Measurements from ENCODE around the gene PACS1. TPM values are rescaled to one million over a fixed set of nuclear protein-coding genes. Genes with fewer than 3 reads are reported as not detected.

PACS1 gene
- total and polyA plus RNA-seq, 5 donors from 2014 or later = 43.8 to 306 (median 48.3) TPM

DNA sequence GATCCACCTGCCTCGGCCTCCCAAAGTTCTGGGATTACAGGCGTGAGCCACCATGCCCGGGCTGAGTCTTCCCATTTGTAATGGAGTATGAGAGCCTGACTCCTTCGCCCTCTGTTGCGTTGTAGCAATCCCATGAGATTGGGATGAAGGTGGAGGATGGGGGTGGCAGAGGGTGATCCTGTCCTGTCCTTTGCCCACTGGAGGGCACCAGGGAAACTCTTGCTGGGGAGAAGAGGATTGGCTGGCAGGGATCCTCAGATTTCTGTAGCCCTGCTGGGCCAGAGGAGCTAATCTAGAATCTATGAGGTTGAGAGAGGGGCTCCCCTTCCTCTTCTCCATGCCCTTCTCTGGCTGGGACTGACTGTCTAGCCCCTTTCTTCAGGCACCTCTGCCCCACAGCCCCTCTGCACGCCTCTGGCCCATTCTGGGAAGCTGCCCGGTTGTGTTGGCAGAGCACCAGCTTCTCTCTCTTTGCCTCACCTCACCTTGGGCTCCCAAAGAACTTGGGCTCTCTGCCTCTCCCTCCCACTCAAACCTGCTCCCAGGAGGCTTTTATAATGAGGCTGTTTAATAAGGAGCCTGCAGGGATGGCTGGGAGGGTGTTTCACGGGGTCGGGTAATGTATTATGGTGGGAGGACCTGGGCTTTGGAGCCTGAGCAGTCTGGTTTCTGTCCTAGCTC lies 34.3 kb upstream of the PACS1 start:
- Mint-ChIP-seq H3K4me3 (no peak overlapping the region), H3K27ac (no peak overlapping the region), H3K36me3 (no peaks in the 10 kb centered on the region), H3K9me3 (no peaks in the 10 kb centered on the region), H3K4me1 (no peaks in the 10 kb centered on the region), H3K27me3 (peaks cover 23% of the 10 kb centered on the region)
- Histone ChIP-seq H3K9me3 (ENCODE audit: control insufficient read depth in 2 of 2, low read length in 2 of 2) (no peaks in the 10 kb centered on the region), H3K4me3 (ENCODE audit: low read depth, low read length) (no peak overlapping the region), H3K4me1 (ENCODE audit: control insufficient read depth, insufficient read depth, low read length, poor library complexity, severe bottlenecking) (no peaks in the 10 kb centered on the region), H3K27me3 (ENCODE audit: control insufficient read depth, insufficient read depth, low read length) (peaks cover 1% of the 10 kb centered on the region), H3K27ac (ENCODE audit: insufficient read depth, low read length, poor library complexity, severe bottlenecking) (no peak overlapping the region), H3K36me3 (ENCODE audit: control insufficient read depth, insufficient read depth, low read length) (no peaks in the 10 kb centered on the region)
- ATAC-seq (ENCODE audit: low read depth in 2 of 2) (no peak), DNase-seq (no peak)

DNA sequence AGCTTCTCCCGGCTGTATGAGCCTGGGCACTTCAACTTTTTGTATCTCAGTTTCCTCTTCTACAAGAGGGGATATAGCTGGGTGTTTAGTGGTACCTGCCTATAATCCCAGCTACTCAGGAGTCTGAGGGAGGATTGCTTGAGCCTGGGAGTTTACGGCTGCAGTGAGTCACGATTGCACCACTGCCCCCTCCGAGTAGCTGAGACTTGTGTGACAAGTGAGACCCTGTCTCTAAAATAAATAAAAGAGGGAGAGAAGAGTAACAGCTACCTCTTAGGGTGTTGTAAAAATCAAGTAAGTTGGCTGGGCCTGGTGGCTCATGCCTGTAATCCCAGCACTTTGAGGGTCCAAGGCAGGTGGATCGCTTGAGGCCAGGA lies 33.8 kb upstream of the PACS1 start:
- no peak for ATAC-seq (ENCODE audit: low read depth in 2 of 2)

DNA sequence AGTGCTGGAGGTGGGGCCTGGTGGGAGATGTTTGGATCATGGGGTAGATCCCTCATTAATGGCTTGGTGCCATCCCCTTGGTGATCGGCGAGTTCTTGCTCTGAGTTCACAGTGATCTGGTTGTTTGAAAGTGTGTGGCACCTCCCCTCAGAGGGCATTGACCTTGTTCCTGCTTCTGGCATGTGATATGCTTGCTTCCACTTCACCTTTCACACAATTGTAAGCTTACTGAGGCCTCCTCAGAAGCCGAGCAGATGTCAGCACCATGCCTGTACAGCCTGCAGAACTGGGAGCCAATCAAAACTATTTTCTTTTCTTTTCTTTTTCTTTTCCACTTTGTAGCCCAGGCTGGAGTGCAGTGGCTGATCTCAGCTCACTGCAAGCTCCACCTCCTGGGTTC lies 32.7 kb upstream of the PACS1 start:
- H3K9me3 Mint-ChIP-seq = no peaks in the 10 kb centered on the region
- no peaks in the 10 kb centered on the region for H3K4me1 ChIP-seq (ENCODE audit: control insufficient read depth, insufficient read depth, low read length, poor library complexity, severe bottlenecking)
- DNase-seq (no peak), ATAC-seq (ENCODE audit: low read depth in 2 of 2) (no peak)
- peaks cover 3% of the 10 kb centered on the region for H3K27me3 ChIP-seq (ENCODE audit: control insufficient read depth, insufficient read depth, low read length)
- H3K4me3 ChIP-seq (ENCODE audit: low read depth, low read length) = no peak overlapping the region
- H3K36me3 Mint-ChIP-seq = no peaks in the 10 kb centered on the region
- peak overlapping the region in 1 of 3 donors; percentile 29 for H3K27ac Mint-ChIP-seq
- H3K9me3 ChIP-seq (ENCODE audit: control insufficient read depth in 2 of 2, low read length in 2 of 2) = no peaks in the 10 kb centered on the region
- H3K4me3 Mint-ChIP-seq = no peak overlapping the region
- H3K36me3 ChIP-seq (ENCODE audit: control insufficient read depth, insufficient read depth, low read length) = no peaks in the 10 kb centered on the region
- H3K27ac ChIP-seq (ENCODE audit: insufficient read depth, low read length, poor library complexity, severe bottlenecking) = no peak overlapping the region
- H3K27me3 Mint-ChIP-seq = peaks cover 23% of the 10 kb centered on the region
- H3K4me1 Mint-ChIP-seq = no peaks in the 10 kb centered on the region

More for the DNA sequence above, 33.8 kb upstream of the PACS1 start:
- no peaks in the 10 kb centered on the region for H3K9me3 Mint-ChIP-seq
- H3K27ac Mint-ChIP-seq = no peak overlapping the region
- no peak for DNase-seq
- H3K4me1 ChIP-seq (ENCODE audit: control insufficient read depth, insufficient read depth, low read length, poor library complexity, severe bottlenecking) = no peaks in the 10 kb centered on the region
- no peaks in the 10 kb centered on the region for H3K36me3 ChIP-seq (ENCODE audit: control insufficient read depth, insufficient read depth, low read length)
- no peak overlapping the region for H3K27ac ChIP-seq (ENCODE audit: insufficient read depth, low read length, poor library complexity, severe bottlenecking)
- no peaks in the 10 kb centered on the region for H3K36me3 Mint-ChIP-seq
- H3K27me3 Mint-ChIP-seq = peaks cover 23% of the 10 kb centered on the region
- H3K4me3 ChIP-seq (ENCODE audit: low read depth, low read length) = no peak overlapping the region
- no peaks in the 10 kb centered on the region for H3K4me1 Mint-ChIP-seq
- no peak overlapping the region for H3K4me3 Mint-ChIP-seq
- H3K27me3 ChIP-seq (ENCODE audit: control insufficient read depth, insufficient read depth, low read length) = peaks cover 3% of the 10 kb centered on the region
- H3K9me3 ChIP-seq (ENCODE audit: control insufficient read depth in 2 of 2, low read length in 2 of 2) = no peaks in the 10 kb centered on the region

DNA sequence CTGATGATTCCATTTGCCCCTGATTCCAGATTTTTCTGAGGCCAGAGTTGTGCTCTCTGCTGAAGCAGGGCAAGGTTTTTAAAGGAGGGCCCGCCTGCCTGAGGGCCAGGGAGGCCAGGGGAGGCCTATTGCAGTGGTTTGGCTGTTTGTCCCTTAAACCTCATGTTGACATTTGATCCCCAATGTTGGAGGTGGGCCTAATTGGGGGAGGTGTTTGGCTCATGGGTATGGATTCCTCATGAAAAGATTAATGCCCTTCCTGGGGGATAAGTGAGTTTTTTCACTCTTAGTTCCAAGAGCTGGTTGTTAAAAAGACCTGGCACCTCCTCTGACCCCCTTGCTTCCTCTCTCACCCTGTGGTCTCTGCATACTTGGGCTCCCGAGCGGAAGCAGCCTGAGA lies 30.3 kb upstream of the PACS1 start:
- Histone ChIP-seq H3K27me3 (ENCODE audit: control insufficient read depth, insufficient read depth, low read length) (peaks cover 3% of the 10 kb centered on the region), H3K36me3 (ENCODE audit: control insufficient read depth, insufficient read depth, low read length) (no peaks in the 10 kb centered on the region), H3K4me3 (ENCODE audit: low read depth, low read length) (no peak overlapping the region), H3K9me3 (ENCODE audit: control insufficient read depth in 2 of 2, low read length in 2 of 2) (no peaks in the 10 kb centered on the region), H3K4me1 (ENCODE audit: control insufficient read depth, insufficient read depth, low read length, poor library complexity, severe bottlenecking) (peaks cover under 1% of the 10 kb centered on the region), H3K27ac (ENCODE audit: insufficient read depth, low read length, poor library complexity, severe bottlenecking) (no peak overlapping the region)
- H3K4me3 Mint-ChIP-seq = no peak overlapping the region
- H3K27ac Mint-ChIP-seq = no peak overlapping the region
- H3K4me1 Mint-ChIP-seq = peaks cover 0 to 5% (median 2%) of the 10 kb centered on the region in 4 donors
- H3K9me3 Mint-ChIP-seq = no peaks in the 10 kb centered on the region
- H3K27me3 Mint-ChIP-seq = peaks cover 18% of the 10 kb centered on the region
- H3K36me3 Mint-ChIP-seq = no peaks in the 10 kb centered on the region
- DNase-seq (no peak), ATAC-seq (ENCODE audit: low read depth in 2 of 2) (no peak)

DNA sequence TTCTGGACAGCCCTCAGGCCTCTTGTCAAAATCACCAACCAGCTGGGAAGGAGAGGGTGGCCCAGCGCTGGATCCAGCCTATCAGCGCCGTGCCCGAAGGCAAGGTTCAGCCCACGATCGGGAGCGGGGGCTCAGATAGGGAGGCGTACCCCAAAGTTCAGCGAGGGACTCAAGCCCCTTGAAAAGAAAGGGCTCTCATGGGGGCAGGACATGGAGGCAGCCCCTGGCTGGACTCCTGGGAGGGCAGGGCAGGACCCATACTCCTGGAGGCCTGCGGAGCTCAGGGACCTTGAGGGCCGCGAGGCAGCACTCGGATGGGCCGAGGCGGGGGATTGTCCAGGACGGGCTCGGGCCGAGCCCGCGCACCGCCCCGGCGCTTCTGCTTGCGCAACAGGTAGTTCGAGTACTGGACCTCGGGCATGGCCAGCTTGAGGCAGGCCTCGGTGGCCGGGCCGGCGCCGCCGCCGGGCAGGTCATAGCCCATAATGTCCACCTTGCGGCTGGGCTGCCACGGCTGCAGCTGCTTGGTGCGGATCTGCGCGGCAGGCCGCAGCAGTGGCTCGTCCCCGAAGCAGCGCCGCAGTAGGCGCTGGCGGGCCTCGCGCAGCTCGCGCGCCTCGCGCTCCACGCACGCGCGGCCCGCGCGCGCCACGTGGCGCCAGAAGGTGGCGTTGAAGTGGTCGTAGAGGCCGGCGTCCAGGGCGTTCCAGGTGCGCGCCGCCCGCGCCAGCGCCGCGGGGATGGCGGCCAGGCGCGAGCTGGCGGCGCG lies 27.7 kb upstream of the PACS1 start:
- no peak for DNase-seq
- Mint-ChIP-seq H3K4me3 (no peak overlapping the region), H3K36me3 (no peaks in the 10 kb centered on the region), H3K4me1 (peaks cover 0 to 17% (median 7%) of the 10 kb centered on the region in 4 donors), H3K9me3 (no peaks in the 10 kb centered on the region), H3K27ac (no peak overlapping the region), H3K27me3 (peaks cover 10% of the 10 kb centered on the region)
- Histone ChIP-seq H3K27me3 (ENCODE audit: control insufficient read depth, insufficient read depth, low read length) (peaks cover 3% of the 10 kb centered on the region), H3K4me3 (ENCODE audit: low read depth, low read length) (no peak overlapping the region), H3K9me3 (ENCODE audit: control insufficient read depth in 2 of 2, low read length in 2 of 2) (no peaks in the 10 kb centered on the region), H3K36me3 (ENCODE audit: control insufficient read depth, insufficient read depth, low read length) (no peaks in the 10 kb centered on the region), H3K4me1 (ENCODE audit: control insufficient read depth, insufficient read depth, low read length, poor library complexity, severe bottlenecking) (peaks cover 6% of the 10 kb centered on the region), H3K27ac (ENCODE audit: insufficient read depth, low read length, poor library complexity, severe bottlenecking) (no peak overlapping the region)
- ATAC-seq (ENCODE audit: low read depth in 2 of 2) = no peak

DNA sequence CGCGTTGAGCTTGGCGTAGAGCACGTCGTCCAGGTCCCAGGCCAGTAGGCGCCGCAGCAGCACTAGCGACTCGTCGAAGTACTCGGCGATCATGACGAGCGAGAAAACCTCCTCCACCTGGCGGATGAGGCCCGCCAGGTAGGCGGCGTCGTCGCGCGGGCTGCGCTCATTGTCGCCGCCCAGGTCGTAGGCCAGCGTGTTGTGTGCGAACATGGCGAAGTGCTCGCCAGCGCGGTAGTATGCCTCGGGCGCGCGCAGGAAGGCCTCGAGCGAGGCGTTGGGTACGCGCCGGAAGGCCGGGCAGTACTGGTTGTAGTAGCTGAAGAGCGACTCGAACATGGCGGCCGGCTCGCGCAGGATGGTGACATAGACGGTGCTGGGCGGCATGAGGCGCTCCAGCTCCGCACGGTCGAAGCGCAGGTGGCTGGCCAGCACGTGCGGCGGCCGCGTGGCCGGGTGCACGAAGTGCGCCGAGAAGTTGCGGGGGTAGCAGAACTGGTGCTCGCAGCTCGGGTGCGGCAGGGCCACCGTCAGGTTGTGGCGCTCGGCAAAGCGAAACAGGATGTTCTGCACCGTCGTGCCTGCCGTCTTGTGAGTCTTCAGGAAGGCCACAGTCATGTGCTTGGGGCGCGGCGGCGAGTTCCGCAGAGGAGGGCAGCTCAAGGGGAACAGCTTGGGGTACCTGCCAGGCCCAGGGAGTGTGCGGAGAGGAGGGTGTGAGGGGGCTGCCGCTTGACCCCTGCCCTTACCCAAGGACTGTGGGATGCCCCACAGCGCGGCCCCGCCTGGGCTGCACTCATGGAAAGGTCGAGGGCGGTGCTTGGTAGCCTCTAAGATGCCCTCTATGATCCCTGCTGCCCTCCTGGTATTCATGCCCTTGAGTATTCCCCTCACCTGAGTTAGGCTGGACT lies 26.8 kb upstream of the PACS1 start:
- H3K27ac Mint-ChIP-seq = no peak overlapping the region

DNA sequence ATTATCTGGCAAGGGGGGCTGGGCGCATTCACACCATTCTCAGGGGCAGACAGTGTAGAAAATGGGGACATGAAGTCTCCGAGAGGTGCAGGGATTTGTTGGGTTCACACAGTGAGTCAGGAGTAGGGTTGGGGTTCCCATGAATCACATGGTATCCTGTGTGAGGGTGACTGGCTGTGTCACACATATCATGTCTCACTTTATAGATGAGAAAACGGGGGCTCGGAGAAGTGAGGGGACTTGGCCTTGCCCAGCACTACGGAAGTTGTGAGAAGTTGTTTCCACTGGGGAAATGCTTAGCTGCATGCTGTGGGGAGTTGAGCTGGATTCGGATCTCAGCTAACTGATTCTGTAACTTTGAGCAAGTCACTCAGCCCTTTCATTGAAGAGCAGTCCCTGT lies 25.3 kb upstream of the PACS1 start:
- H3K9me3 ChIP-seq (ENCODE audit: control insufficient read depth in 2 of 2, low read length in 2 of 2) = no peaks in the 10 kb centered on the region
- peaks cover 13% of the 10 kb centered on the region for H3K4me1 ChIP-seq (ENCODE audit: control insufficient read depth, insufficient read depth, low read length, poor library complexity, severe bottlenecking)
- Mint-ChIP-seq H3K4me1 (peaks cover 0 to 21% (median 8%) of the 10 kb centered on the region in 4 donors), H3K9me3 (peaks cover 0 to 2% (median 0%) of the 10 kb centered on the region in 7 donors), H3K4me3 (no peak overlapping the region), H3K27ac (peak overlapping the region in 2 of 3 donors; percentile 29 to 32), H3K36me3 (no peaks in the 10 kb centered on the region), H3K27me3 (peaks cover 17% of the 10 kb centered on the region)
- peak overlapping the region; percentile 43 for H3K4me3 ChIP-seq (ENCODE audit: low read depth, low read length)
- H3K27me3 ChIP-seq (ENCODE audit: control insufficient read depth, insufficient read depth, low read length) = peaks cover 3% of the 10 kb centered on the region
- DNase-seq (no peak), ATAC-seq (ENCODE audit: low read depth in 2 of 2) (peak in 1 of 2 donors; percentile 30)
- no peaks in the 10 kb centered on the region for H3K36me3 ChIP-seq (ENCODE audit: control insufficient read depth, insufficient read depth, low read length)
- H3K27ac ChIP-seq (ENCODE audit: insufficient read depth, low read length, poor library complexity, severe bottlenecking) = no peak overlapping the region

More for the DNA sequence above, 26.8 kb upstream of the PACS1 start:
- ATAC-seq (ENCODE audit: low read depth in 2 of 2) (no peak), DNase-seq (no peak)
- Histone ChIP-seq H3K27me3 (ENCODE audit: control insufficient read depth, insufficient read depth, low read length) (peaks cover 3% of the 10 kb centered on the region), H3K4me1 (ENCODE audit: control insufficient read depth, insufficient read depth, low read length, poor library complexity, severe bottlenecking) (peaks cover 6% of the 10 kb centered on the region), H3K9me3 (ENCODE audit: control insufficient read depth in 2 of 2, low read length in 2 of 2) (no peaks in the 10 kb centered on the region), H3K27ac (ENCODE audit: insufficient read depth, low read length, poor library complexity, severe bottlenecking) (no peak overlapping the region), H3K4me3 (ENCODE audit: low read depth, low read length) (no peak overlapping the region), H3K36me3 (ENCODE audit: control insufficient read depth, insufficient read depth, low read length) (no peaks in the 10 kb centered on the region)
- Mint-ChIP-seq H3K36me3 (no peaks in the 10 kb centered on the region), H3K9me3 (no peaks in the 10 kb centered on the region), H3K27me3 (peaks cover 13% of the 10 kb centered on the region), H3K4me3 (no peak overlapping the region), H3K4me1 (peaks cover 0 to 17% (median 8%) of the 10 kb centered on the region in 4 donors)
